Fibroblast of the conjunctiva (primary cell): Measurements from ENCODE around the gene CFAP97D1.

Experiments used
- DNase-seq: peaks from one replicate; pipeline ENCODE4 v3.0.0-alpha.2; 2010; ENCODE audit warnings: low read depth

Gene CFAP97D1

GRCh38 chr17:43829738-43830137 lies 49.5 kb downstream of the CFAP97D1 start:
- DNase-seq: no peak

- no peak for DNase-seq
Observed at GRCh38 chr17:43830510-43831140, 50.4 kb downstream of the CFAP97D1 start.

DNA sequence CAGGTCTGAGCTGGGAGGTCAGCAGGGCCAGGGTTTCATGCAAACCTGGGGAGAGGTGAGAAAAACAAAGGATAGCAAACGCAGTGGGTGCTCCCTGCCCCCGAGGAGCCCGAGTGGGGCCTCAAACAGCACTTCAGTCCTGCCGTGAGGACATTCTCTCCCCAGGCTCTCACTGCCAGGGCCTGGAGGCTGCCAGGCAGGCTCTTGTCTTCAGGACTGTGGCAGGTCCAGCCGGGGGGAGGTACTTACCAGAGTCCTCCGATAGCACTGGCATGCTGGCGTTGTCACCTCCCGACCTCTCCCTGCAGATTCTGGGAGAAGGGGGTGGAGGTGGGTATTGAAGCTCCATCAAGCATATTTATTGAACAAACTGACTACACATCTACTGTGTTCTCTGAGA lies 51.4 kb downstream of the CFAP97D1 start:
- DNase-seq: no peak

GRCh38 chr17:43832168-43832975 lies 52.1 kb downstream of the CFAP97D1 start:
- DNase-seq: peak; percentile 12

DNA sequence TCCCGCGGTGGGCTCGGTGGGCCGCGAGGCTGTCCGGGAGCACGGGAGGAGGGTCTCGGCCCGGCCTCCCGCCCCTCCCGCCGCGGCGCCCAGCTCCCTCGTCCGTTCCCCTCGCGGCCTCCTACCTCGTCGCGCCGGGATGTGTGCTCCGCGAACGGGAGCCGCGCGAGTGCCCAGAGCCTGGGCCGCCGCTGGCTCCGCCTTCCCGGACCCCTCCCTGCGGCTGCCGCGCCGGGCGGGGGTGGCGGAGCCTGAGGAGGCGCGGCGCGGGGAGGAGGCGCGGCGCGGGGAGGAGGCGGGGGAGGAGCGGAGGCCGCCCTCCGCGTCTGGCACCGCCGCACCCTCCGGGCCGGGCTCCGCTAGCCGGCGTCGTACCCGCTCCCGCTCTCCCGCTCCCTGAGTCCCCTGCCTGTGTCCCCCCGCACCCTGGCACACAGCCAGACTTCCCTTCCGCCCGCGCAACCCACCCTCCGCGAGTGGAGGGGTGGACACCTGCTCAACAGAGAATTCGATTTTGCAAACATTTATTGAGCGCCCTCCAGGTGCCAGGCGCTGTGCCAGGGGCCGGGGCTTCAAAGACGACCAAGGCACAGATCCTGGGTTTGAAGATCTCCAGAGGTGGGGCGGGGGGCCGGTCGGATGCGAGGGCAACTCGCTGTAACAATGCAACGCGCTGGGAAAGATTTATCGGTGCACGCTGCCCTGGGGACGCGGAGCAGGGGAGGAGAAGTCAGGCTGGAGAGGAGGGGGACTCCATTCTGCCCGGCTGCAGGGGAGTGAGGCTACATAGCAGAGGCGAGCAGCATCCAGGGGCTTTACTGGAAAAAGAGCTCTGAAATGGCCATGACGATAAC lies 53.0 kb downstream of the CFAP97D1 start, which contains the start of gene MPP3:
MPP3 (minus strand) TSS at position 171 of the 854 bp plus-strand sequence. CDS start 1,240 bp downstream, outside the sequence.
- peak; percentile 17 for DNase-seq

DNA sequence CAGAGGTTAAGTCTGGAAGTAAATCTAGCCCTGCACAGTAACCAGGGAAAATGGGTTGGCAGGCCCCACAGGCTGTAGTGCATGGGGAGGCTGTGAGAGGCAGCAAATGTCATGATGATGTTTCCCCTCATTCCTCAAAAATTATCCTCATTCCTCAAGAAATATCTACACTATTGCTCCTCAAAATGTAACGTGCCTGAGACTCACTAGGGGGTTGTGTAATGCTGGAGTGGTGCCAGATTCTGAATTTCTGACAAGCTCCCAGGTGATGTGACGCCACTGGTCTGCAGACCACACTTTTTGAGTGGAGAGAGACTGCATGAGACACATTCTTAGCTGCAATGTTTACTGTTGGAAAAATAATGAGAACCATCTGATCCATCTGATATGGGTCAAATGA lies 53.9 kb downstream of the CFAP97D1 start:
- peak; percentile 41 for DNase-seq
